Measurements from ENCODE around the gene NUFIP2.
A peak's percentile ranks its signal among the peaks of the same experiment; 100 is the strongest.
"Not testable (repeated sequence)": the region's sequence is repeated elsewhere in the genome, so short reads cannot be mapped to it uniquely, and the experiment has no call there.

The NUFIP2 gene

DNA sequence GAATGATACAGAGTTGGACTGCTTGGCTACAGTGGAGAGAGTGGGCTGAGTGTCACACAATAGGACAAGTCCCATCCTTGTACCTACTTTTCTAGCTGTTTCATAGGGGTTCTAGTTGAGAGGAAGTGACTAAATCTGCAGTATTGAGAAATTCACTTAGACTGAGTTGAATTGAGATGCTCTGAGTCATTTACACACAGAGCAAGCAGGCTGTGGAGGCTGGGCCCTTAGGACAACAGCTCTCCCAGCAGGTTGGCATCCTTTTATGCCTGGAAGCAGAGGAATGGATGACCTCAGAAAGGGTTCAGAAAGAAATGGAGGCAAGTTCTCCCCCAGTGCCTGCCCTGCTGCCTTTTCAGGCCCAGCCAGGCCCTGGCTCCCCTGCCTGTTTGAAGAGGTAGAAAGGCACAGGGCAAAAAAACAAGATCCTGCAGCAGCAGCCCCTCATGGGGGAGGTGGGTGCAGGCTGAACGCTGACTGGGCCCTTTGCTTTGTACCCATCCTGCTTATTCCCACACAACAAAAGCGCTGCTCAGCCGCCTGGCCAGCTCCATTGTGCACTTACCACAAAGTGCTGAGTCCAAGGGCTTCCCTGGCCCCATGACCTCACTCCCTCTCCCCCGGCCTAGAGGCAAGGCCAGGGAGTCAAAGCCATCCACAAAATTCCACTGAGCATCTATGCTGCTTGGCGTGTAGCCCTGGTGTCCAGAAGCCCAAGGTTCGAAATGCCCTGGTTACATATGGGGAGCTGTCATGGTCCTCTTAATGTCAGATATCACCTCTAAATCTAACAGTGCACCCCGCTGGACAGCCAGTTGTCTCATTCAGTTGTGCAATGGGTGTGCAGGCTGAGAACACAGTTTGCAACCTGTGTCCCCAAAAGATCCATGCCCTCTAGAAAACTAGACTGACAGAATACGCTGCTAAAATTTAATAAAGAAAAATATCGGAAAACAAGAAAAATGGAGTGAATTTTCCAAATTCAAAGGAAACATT lies 52.7 kb downstream of the NUFIP2 start:
- H3K4me3 Mint-ChIP-seq = no peak overlapping the region
- CTCF ChIA-PET = interaction anchor here (0.7 to 2.4 kb wide), 11 partner anchors 9 to 117 kb away, joined by 3 to 13 read pairs (median 4); no protein-coding TSS in a partner anchor
- peak; percentile 23 for DNase-seq
- no peaks in the 10 kb centered on the region for H3K27me3 Mint-ChIP-seq
- no peak overlapping the region for H3K27ac Mint-ChIP-seq
- H3K4me1 Mint-ChIP-seq = peaks cover 2% of the 10 kb centered on the region
- H3K36me3 Mint-ChIP-seq = no peaks in the 10 kb centered on the region
- no peaks in the 10 kb centered on the region for H3K9me3 Mint-ChIP-seq

DNA sequence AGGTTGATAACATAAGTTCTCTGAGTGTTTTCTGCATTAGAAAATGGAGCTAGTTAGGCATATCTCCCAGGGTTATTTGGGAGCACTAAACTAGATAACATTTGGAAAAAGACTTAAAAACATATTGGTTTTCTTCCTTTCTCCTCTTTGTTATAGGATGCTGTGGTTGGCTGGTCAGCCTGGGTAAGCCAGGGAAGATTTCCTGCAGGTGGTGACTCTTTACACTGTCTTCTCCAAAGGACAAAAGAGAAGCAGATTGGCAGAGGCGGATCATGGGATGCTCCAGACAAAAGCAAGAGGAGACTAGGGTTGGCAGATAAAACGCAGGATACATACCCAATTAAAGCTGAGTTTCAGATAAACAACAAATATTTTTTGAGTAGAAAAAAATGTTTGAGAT lies 53.5 kb downstream of the NUFIP2 start:
- CTCF ChIA-PET = interaction anchor here (1.0 to 2.4 kb wide), 9 partner anchors 9 to 116 kb away, joined by 3 to 13 read pairs (median 5); no protein-coding TSS in a partner anchor
- Mint-ChIP-seq H3K4me3 (no peak overlapping the region), H3K36me3 (no peaks in the 10 kb centered on the region), H3K4me1 (peaks cover 2% of the 10 kb centered on the region), H3K27me3 (no peaks in the 10 kb centered on the region), H3K27ac (no peak overlapping the region), H3K9me3 (no peaks in the 10 kb centered on the region)
- no peak for DNase-seq

DNA sequence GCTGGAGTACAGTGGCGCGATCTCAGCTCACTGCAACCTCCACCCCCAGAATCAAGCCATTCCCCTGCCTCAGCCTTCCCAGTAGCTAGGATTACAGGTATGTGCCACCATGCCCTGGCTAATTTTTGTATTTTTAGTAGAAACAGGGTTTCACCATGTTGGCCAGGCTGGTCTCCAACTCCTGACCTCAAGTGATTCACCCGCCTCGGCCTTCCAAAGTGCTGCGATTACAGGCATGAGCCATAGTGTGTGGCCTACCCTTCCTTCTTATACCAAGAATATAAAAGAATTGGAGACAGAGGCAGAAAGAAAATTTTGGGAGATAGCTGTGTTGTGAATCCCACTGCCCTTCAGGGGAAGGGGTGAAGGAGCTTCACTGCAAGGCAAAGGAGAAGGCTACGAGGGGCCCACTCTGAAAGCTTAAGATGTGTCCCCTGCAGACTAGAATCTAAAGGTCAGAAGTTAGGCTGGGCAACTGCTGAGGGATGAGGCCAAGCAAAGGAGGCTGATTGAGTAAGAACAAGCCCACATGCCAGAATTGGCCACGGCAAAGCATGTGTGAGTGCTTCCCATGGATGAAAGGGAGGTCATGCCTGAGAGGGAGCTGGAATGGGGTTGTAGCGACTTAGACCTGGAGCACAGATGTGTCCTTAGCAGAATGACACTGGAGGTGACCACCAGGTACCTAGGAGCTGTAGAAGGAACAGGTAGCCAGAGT lies 55.7 kb downstream of the NUFIP2 start:
- DNase-seq = no peak
- CTCF ChIA-PET = interaction anchor here (0.9 to 1.4 kb wide), 2 partner anchors 19 to 114 kb away, joined by 3 to 5 read pairs; no protein-coding TSS in a partner anchor
- peaks cover 2% of the 10 kb centered on the region for H3K4me1 Mint-ChIP-seq
- H3K9me3 Mint-ChIP-seq = no peaks in the 10 kb centered on the region
- no peak overlapping the region for H3K4me3 Mint-ChIP-seq
- H3K27ac Mint-ChIP-seq = no peak overlapping the region
- H3K27me3 Mint-ChIP-seq = no peaks in the 10 kb centered on the region
- no peaks in the 10 kb centered on the region for H3K36me3 Mint-ChIP-seq

DNA sequence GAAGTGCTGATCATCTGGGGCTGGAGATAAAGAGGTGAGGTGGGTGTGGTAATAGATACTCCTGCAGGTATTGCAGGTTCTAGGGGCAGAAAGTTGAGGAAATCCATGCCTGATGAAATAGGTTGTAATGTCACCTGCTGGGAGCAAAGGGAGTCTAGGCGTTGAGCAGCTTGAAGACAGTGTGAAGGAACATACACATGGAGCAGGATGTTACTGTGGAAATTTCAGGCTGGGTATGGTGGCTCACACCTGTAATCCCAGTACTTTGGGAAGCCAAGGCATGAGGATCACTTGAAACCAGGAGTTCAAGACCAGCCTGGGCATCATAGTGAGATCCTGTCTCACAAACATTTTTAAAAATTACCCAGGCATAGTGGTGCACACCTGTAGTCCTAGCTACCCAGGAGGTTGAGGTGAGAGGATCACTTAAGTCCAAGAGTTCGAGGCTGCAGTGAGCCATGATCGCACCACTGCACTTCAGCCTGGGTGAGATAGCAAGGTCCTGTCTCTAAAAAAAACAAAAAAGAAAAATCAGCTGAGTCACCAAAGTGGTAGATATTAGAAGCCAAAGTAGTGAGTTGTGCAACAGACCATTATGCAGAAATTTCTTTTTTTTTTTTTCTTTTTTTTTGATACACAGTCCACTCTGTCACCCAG lies 56.3 kb downstream of the NUFIP2 start:
- Mint-ChIP-seq H3K27ac (no peak overlapping the region), H3K4me1 (peaks cover 2% of the 10 kb centered on the region), H3K36me3 (no peaks in the 10 kb centered on the region), H3K4me3 (no peak overlapping the region), H3K9me3 (no peaks in the 10 kb centered on the region), H3K27me3 (no peaks in the 10 kb centered on the region)
- CTCF ChIA-PET = interaction anchor here (0.9 to 1.4 kb wide), 2 partner anchors 19 to 114 kb away, joined by 3 to 5 read pairs; no protein-coding TSS in a partner anchor
- DNase-seq = no peak

DNA sequence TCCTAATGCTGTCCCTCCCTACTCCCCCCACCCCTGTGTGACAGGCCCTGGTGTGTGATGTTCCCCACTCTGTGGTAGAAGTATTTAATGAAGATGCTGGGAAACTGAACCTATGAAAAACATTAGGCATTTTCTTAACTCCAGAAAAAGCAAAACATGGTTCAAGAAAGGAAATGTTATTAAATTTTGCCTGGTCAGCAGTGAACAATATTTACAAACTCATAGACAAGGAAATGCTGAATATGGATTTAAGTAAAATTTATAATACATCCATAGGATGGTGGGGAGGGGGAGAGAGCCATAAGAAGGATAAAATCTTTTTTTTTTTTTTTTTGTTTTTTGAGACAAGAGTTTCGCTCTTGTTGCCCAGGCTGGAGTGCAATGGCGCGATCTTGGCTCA lies 58.0 kb downstream of the NUFIP2 start:
- H3K27ac Mint-ChIP-seq = no peak overlapping the region
- no peak for DNase-seq
- no peaks in the 10 kb centered on the region for H3K36me3 Mint-ChIP-seq
- H3K4me3 Mint-ChIP-seq = no peak overlapping the region
- no peaks in the 10 kb centered on the region for H3K9me3 Mint-ChIP-seq
- peaks cover 2% of the 10 kb centered on the region for H3K4me1 Mint-ChIP-seq
- no peaks in the 10 kb centered on the region for H3K27me3 Mint-ChIP-seq
- CTCF ChIA-PET = no interaction called here

DNA sequence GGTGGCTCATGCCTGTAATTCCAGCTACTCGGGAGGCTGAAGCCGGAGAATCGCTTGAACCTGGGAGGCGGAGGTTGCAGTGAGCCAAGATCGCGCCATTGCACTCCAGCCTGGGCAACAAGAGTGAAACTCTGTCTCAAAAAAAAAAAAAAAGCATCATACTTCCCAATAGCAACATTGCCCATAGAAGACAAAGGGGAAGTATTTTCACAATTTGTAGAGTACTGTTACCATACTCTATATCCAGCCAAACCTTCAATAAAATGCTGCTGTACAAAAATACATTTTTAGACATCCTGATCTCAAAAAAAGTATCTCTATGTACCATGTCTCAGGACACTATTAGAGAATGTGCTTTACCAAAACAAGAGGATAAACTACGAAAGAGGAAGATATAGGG lies 59.0 kb downstream of the NUFIP2 start:
- H3K4me3 Mint-ChIP-seq, H3K27ac Mint-ChIP-seq, H3K27me3 Mint-ChIP-seq, H3K36me3 Mint-ChIP-seq, H3K9me3 Mint-ChIP-seq, DNase-seq, H3K4me1 Mint-ChIP-seq: not testable (repeated sequence)
- CTCF ChIA-PET = interaction anchor here (0.6 kb wide), 1 partner anchor 17 kb away, joined by 3 read pairs; no protein-coding TSS in a partner anchor

DNA sequence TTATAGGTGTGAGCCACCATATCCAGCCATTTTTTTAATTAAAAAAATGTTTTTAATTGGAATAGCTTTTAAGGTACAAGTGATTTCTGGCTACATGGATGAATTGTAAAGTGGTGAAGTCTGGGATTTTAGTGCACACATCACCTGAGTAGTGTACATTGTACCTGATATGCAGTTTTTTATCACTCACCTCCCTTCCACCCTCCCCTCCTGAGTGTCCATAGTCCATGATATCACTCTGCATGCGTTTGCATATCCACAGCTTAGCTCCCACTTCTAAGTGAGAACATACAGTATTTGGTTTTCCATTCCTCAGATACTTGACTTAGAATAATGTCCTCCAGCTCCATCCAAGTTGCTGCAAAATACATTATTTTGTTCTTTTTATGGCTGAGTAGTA lies 60.6 kb downstream of the NUFIP2 start:
- Mint-ChIP-seq H3K36me3 (no peaks in the 10 kb centered on the region), H3K27me3 (no peaks in the 10 kb centered on the region), H3K27ac (no peak overlapping the region), H3K9me3 (no peaks in the 10 kb centered on the region), H3K4me3 (no peak overlapping the region), H3K4me1 (no peaks in the 10 kb centered on the region)
- DNase-seq = no peak
- CTCF ChIA-PET = interaction anchor here (0.6 to 1.5 kb wide), 2 partner anchors 13 to 109 kb away, joined by 3 to 4 read pairs; no protein-coding TSS in a partner anchor

DNA sequence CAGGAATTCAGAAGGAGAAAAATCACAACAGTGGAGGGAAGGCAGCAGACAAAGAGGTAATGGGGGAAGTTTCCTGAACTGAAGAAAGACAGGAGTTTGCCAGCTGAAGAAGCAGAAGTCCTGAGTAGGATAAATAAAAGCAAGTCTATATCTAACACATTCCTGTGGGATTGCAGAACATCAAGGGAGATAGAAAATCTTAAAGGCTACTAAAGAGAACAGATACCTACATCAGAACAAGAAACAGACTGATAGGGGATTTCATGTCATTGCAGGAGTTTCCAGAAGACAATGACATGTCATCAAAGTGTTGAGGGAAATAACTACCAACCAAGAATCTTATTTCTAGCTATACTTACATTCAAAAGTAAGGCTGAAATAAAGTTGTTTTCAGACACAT lies 68.6 kb downstream of the NUFIP2 start:
- Mint-ChIP-seq H3K36me3 (no peaks in the 10 kb centered on the region), H3K4me1 (no peaks in the 10 kb centered on the region), H3K27me3 (peaks cover 5% of the 10 kb centered on the region), H3K9me3 (no peaks in the 10 kb centered on the region), H3K27ac (no peak overlapping the region), H3K4me3 (no peak overlapping the region)
- CTCF ChIA-PET = no interaction called here
- DNase-seq = no peak

DNA sequence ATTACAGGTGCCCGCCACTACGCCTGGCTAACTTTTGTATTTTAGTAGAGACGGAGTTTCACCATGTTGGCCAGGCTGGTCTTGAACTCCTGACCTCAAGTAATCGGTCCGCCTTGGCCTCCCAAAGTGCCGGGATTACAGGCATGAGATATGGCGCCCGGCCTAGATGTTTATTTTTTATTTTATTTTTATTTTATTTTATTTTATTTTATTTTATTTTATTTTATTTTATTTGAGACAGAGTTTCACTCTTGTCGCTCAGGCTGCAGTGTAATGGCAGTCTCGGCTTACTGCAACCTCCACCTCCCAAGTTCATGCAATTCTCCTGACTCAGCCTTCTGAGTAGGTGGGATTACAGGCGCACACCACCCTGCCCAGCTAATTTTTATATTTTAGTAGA lies 72.6 kb downstream of the NUFIP2 start:
- H3K27me3 Mint-ChIP-seq = peaks cover 15% of the 10 kb centered on the region
- H3K36me3 Mint-ChIP-seq, H3K4me3 Mint-ChIP-seq, H3K9me3 Mint-ChIP-seq, DNase-seq, H3K4me1 Mint-ChIP-seq, H3K27ac Mint-ChIP-seq: not testable (repeated sequence)
- CTCF ChIA-PET = interaction anchor here (4.4 to 5.5 kb wide), 2 partner anchors 13 to 73 kb away, joined by 26 to 130 read pairs; no protein-coding TSS in a partner anchor

DNA sequence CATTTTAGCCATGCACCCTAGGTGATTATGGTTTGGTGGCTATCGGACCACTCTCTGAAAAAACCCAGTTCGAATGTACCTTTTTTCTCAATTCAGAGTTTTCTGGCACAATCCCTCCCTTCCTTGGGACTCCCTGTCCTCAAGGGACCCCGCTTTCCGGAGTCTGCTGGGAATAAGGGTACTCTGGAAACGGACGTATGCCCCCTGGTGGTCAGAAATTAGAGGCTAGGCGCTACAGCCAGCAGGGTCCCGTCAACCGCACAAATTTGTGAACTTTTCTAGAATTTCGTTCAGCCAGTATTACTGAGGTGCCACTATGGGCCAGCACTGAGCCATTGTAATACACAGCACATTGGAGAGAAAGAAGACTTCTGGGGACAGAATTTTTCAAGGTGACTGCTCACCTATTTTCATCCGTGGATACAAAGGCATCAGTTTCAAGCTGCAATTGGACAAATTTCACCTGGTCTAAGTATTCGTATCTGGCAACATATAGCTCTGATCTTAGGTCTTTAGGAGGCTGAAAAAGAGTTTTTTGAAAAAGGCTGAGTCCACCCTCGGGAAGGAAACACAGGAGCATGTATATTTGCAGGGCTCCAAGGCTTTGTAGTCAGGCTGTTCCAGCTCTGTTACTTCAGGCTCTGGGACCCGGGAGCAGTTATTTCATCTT lies 74.4 kb downstream of the NUFIP2 start:
- peaks cover 15% of the 10 kb centered on the region for H3K27me3 Mint-ChIP-seq

DNA sequence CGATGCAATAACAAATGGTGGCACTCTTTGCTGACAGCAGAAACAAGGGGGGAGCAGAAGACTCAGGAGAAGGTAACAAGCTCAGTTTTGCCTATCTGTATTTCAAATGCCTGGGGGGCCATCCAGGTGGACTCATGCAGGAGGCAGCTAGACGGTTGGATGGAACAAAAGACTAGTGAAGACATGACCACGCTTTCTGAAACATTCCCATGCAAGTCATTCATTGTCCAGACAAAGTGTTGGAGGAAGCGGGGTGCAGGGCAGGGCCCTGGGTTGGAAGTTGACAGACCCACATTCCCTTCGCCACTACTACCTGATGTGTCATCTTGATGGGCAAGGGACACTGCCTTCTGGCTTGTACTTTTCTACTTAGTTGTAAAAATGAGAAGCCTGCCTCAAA lies 77.1 kb downstream of the NUFIP2 start:
- H3K4me3 Mint-ChIP-seq = no peak overlapping the region
- DNase-seq = no peak
- H3K27ac Mint-ChIP-seq = no peak overlapping the region
- H3K27me3 Mint-ChIP-seq = peaks cover 15% of the 10 kb centered on the region
- H3K4me1 Mint-ChIP-seq = peaks cover 9% of the 10 kb centered on the region
- no peaks in the 10 kb centered on the region for H3K9me3 Mint-ChIP-seq
- CTCF ChIA-PET = interaction anchor here (1.0 to 5.5 kb wide), 4 partner anchors 69 to 100 kb away, joined by 4 to 130 read pairs (median 34); no protein-coding TSS in a partner anchor
- H3K36me3 Mint-ChIP-seq = no peaks in the 10 kb centered on the region

More for the DNA sequence above, 74.4 kb downstream of the NUFIP2 start:
- no peaks in the 10 kb centered on the region for H3K36me3 Mint-ChIP-seq
- H3K4me1 Mint-ChIP-seq = peaks cover 7% of the 10 kb centered on the region
- H3K9me3 Mint-ChIP-seq = no peaks in the 10 kb centered on the region
- DNase-seq = peak; percentile 83
- no peak overlapping the region for H3K4me3 Mint-ChIP-seq
- no peak overlapping the region for H3K27ac Mint-ChIP-seq
- CTCF ChIA-PET = interaction anchor here (0.6 to 5.5 kb wide), 37 partner anchors 9 to 713 kb away, joined by 3 to 130 read pairs (median 4); partner anchors contain the start of genes ABHD15 and MYO18A

DNA sequence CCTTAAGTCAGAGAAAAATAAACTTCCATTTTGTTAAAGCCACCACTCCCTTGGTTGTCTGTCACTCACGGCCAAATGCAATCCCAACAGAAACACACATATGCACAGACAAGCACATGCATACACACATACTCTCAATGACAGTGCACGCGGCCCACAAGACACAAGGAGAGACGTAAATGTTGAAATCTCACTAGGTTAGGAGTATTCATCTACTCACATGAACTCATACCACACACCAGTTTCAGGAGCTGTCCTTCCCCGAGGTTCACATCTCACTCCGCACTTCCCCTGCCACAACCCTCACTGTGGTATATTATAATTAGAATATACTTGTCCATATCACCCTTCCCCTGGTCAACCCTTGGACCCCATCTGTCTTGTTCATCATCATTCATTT lies 77.8 kb downstream of the NUFIP2 start:
- Mint-ChIP-seq H3K9me3 (no peaks in the 10 kb centered on the region), H3K4me3 (no peak overlapping the region), H3K27ac (no peak overlapping the region), H3K27me3 (peaks cover 15% of the 10 kb centered on the region), H3K4me1 (peaks cover 9% of the 10 kb centered on the region), H3K36me3 (no peaks in the 10 kb centered on the region)
- no peak for DNase-seq
- CTCF ChIA-PET = interaction anchor here (1.0 to 5.5 kb wide), 3 partner anchors 68 to 99 kb away, joined by 4 to 130 read pairs (median 59); no protein-coding TSS in a partner anchor

DNA sequence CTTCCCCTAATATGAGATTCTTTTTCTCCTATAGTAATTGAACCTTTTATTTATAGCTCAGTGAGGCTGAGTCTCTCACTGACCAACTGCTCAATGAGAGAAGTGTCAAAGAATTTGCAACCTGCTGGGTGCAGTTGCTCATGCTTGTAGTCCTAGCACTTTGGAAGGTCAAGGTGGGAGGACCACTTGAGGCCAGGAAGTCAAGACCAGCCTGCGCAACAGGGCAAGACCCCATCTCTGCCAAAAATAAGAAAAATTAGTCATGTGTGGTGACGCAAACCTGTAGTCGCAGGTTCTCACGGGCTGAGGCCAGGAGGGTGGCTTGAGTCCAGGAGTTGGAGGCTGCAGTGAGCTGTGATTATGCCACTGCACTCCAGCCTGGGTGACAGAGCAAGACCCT lies 78.2 kb downstream of the NUFIP2 start:
- H3K4me3 Mint-ChIP-seq = no peak overlapping the region
- peaks cover 15% of the 10 kb centered on the region for H3K27me3 Mint-ChIP-seq
- H3K4me1 Mint-ChIP-seq = peaks cover 9% of the 10 kb centered on the region
- CTCF ChIA-PET = interaction anchor here (0.6 to 5.5 kb wide), 3 partner anchors 47 to 91 kb away, joined by 3 to 130 read pairs (median 59); no protein-coding TSS in a partner anchor
- H3K27ac Mint-ChIP-seq = peak overlapping the region; percentile 16
- H3K9me3 Mint-ChIP-seq = no peaks in the 10 kb centered on the region
- DNase-seq = no peak
- no peaks in the 10 kb centered on the region for H3K36me3 Mint-ChIP-seq
